ENCODE results near the gene UNC5A.

The UNC5A gene

DNA sequence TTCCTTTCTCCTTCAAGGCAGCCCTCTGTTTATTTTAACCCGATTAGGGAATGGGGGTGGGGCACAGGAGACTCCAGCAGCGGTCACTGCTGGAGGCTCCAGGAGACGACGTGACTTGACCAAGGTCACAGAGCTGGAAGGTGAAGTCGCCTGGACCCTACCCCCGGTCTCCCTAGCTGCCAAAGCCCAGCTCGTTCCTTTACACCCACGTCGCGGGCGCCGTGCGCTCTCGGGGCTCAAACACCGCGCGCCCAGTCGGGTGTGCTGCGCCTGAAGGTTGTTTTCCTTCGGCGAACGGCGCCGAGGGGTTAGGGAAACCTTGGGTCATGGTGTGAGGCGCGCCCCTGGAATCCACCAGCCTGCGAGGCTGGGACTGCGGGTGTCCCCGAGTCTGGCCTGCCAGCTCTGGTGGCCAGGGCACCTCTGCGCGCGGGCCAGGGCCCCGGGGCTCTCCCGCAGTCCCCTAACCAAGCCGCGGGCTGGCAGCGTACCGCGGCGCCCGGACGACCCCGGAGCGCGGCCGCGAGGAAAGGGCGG is 747 bp upstream of the UNC5A start:
- no peaks in the 10 kb centered on the region for H3K36me3 ChIP-seq (replicated peaks)
- no peak for DNase-seq
- TF ChIP-seq, protein P1, sequence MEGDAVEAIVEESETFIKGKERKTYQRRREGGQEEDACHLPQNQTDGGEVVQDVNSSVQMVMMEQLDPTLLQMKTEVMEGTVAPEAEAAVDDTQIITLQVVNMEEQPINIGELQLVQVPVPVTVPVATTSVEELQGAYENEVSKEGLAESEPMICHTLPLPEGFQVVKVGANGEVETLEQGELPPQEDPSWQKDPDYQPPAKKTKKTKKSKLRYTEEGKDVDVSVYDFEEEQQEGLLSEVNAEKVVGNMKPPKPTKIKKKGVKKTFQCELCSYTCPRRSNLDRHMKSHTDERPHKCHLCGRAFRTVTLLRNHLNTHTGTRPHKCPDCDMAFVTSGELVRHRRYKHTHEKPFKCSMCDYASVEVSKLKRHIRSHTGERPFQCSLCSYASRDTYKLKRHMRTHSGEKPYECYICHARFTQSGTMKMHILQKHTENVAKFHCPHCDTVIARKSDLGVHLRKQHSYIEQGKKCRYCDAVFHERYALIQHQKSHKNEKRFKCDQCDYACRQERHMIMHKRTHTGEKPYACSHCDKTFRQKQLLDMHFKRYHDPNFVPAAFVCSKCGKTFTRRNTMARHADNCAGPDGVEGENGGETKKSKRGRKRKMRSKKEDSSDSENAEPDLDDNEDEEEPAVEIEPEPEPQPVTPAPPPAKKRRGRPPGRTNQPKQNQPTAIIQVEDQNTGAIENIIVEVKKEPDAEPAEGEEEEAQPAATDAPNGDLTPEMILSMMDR (IDR thresholded peaks at IDR 0.05; ENCODE audit: low read depth, low read length, missing control alignments) = no peak
- no peak overlapping the region for H3K4me3 ChIP-seq (ENCODE audit: low read depth, low read length)
- peaks cover 45% of the 10 kb centered on the region for H3K27me3 ChIP-seq (replicated peaks)
- in situ Hi-C loops (cut with HindIII; ENCODE audit: low pct_ligation_motif_present, low sequenced_read_pairs) = no loop called here
- H3K27ac ChIP-seq = no peak overlapping the region

GRCh38 chr5:176810687-176811501 is 535 bp downstream of the UNC5A start:
- Histone ChIP-seq H3K4me3 (ENCODE audit: low read depth, low read length) (peak overlapping the region; percentile 24), H3K36me3 (replicated peaks) (no peaks in the 10 kb centered on the region), H3K27me3 (replicated peaks) (peaks cover 57% of the 10 kb centered on the region), H3K27ac (no peak overlapping the region)
- in situ Hi-C loops (cut with HindIII; ENCODE audit: low pct_ligation_motif_present, low sequenced_read_pairs) = no loop called here
- DNase-seq = no peak
- TF ChIP-seq, protein P1 (IDR thresholded peaks at IDR 0.05; ENCODE audit: low read depth, low read length, missing control alignments) = no peak

- no peak overlapping the region for H3K4me3 ChIP-seq (ENCODE audit: low read depth, low read length)
- no peaks in the 10 kb centered on the region for H3K36me3 ChIP-seq (replicated peaks)
- H3K27ac ChIP-seq = no peak overlapping the region
- DNase-seq = peak; percentile 11
- in situ Hi-C loops (cut with HindIII; ENCODE audit: low pct_ligation_motif_present, low sequenced_read_pairs) = no loop called here
- TF ChIP-seq, protein P1 (IDR thresholded peaks at IDR 0.05; ENCODE audit: low read depth, low read length, missing control alignments) = peak; percentile 74
- H3K27me3 ChIP-seq (replicated peaks) = peaks cover 70% of the 10 kb centered on the region
These were observed 2.2 kb downstream of the UNC5A start for GRCh38 chr5:176812269-176813259.

DNA sequence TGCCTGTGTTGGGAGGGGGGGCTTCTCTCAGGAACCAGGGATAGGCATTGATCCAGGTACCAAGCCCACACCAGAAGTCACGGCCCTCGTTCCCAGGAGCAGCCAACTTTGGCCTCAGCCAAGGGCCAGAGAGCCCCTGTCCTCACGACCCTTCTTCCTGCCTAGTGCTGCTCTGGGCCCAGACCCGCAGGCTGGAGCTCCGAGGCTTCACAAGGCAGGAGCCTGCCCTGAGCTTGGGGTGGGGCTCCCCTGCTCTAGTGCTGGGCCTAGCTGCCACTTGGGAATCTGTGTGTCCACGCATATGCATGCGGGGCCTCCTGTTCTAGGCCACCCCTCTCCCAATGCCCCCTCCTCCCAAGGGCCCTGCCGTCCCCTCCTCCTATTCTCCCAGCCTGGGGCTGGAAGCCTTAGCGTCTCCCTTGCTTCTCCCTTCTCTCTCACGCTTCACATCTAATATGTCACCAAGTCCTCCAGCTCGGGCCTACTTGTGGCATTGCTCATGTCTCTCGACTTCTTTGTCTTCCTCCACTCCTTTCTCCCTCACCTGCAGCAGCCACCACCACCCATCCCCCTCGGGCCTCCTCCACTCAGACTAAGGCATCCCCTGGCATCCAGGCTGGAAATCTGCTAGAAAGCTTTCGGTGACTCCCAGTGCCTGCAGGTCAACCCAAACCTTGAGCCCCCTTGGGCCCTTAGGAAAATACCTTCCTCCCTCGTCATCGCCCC is 3.4 kb downstream of the UNC5A start:
- DNase-seq = no peak
- H3K27me3 ChIP-seq (replicated peaks) = peaks cover 74% of the 10 kb centered on the region

GRCh38 chr5:176814313-176814685 is 3.9 kb downstream of the UNC5A start:
- Histone ChIP-seq H3K27ac (no peak overlapping the region), H3K4me3 (ENCODE audit: low read depth, low read length) (no peak overlapping the region), H3K27me3 (replicated peaks) (peaks cover 72% of the 10 kb centered on the region), H3K36me3 (replicated peaks) (no peaks in the 10 kb centered on the region)
- in situ Hi-C loops (cut with HindIII; ENCODE audit: low pct_ligation_motif_present, low sequenced_read_pairs) = no loop called here
- TF ChIP-seq, protein P1 (IDR thresholded peaks at IDR 0.05; ENCODE audit: low read depth, low read length, missing control alignments) = no peak
- no peak for DNase-seq

More for the DNA sequence above, 3.4 kb downstream of the UNC5A start:
- TF ChIP-seq, protein P1 (IDR thresholded peaks at IDR 0.05; ENCODE audit: low read depth, low read length, missing control alignments) = no peak
- Histone ChIP-seq H3K36me3 (replicated peaks) (no peaks in the 10 kb centered on the region), H3K4me3 (ENCODE audit: low read depth, low read length) (no peak overlapping the region), H3K27ac (no peak overlapping the region)
- in situ Hi-C loops (cut with HindIII; ENCODE audit: low pct_ligation_motif_present, low sequenced_read_pairs) = no loop called here
